ENCODE measurements around the gene CBX6.

GRCh38 chr22:38819387-38819940 is 52.6 kb downstream of the CBX6 start:
- TF ChIP-seq YY1 (tag by site-specific recombination; IDR thresholded peaks at IDR 0.05) (no peak), ZFP37 (tag by site-specific recombination; IDR thresholded peaks at IDR 0.05) (no peak)

Measured in HEK293 (cell line).